ENCODE measurements around the gene ZNF691. TPM values are rescaled to one million over a fixed set of nuclear protein-coding genes. Genes with fewer than 3 reads are reported as not detected.

Gene ZNF691
- total RNA-seq, 6 donors from 2014 or later = 7.0 to 17.8 (median 9.4) TPM

GRCh38 chr1:42835422-42835821 is 11.0 kb upstream of the ZNF691 start:
- Histone ChIP-seq H3K4me3 (no peak overlapping the region), H3K27me3 (no peaks in the 10 kb centered on the region), H3K27ac (no peak overlapping the region), H3K36me3 (peaks cover 0 to 7% (median 2%) of the 10 kb centered on the region in 4 donors), H3K9me3 (no peaks in the 10 kb centered on the region), H3K4me1 (no peaks in the 10 kb centered on the region)
- 79 to 100% methylated on average over 2 of the region's 2 CpGs for WGBS, 2 donors
- no peak for TF ChIP-seq POLR2A (IDR thresholded peaks at IDR 0.05)
- TF ChIP-seq EP300 (IDR thresholded peaks at IDR 0.05) = no peak
- TF ChIP-seq, protein P1, sequence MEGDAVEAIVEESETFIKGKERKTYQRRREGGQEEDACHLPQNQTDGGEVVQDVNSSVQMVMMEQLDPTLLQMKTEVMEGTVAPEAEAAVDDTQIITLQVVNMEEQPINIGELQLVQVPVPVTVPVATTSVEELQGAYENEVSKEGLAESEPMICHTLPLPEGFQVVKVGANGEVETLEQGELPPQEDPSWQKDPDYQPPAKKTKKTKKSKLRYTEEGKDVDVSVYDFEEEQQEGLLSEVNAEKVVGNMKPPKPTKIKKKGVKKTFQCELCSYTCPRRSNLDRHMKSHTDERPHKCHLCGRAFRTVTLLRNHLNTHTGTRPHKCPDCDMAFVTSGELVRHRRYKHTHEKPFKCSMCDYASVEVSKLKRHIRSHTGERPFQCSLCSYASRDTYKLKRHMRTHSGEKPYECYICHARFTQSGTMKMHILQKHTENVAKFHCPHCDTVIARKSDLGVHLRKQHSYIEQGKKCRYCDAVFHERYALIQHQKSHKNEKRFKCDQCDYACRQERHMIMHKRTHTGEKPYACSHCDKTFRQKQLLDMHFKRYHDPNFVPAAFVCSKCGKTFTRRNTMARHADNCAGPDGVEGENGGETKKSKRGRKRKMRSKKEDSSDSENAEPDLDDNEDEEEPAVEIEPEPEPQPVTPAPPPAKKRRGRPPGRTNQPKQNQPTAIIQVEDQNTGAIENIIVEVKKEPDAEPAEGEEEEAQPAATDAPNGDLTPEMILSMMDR (IDR thresholded peaks at IDR 0.05) = no peak
- no peak for TF ChIP-seq POLR2AphosphoS5 (IDR thresholded peaks at IDR 0.05)
- ATAC-seq (ENCODE audit: low FRiP score in 2 of 2) = no peak
- DNase-seq = no peak

- Histone ChIP-seq H3K27ac (peak overlapping the region in 1 of 4 donors; percentile 19), H3K9me3 (no peaks in the 10 kb centered on the region), H3K27me3 (no peaks in the 10 kb centered on the region), H3K36me3 (peaks cover 0 to 3% (median 1%) of the 10 kb centered on the region in 4 donors), H3K4me1 (no peaks in the 10 kb centered on the region), H3K4me3 (no peak overlapping the region)
- WGBS, 2 donors = 58 to 60% methylated on average over 3 of the region's 3 CpGs
- TF ChIP-seq, protein P1 (IDR thresholded peaks at IDR 0.05) = no peak
- TF ChIP-seq POLR2AphosphoS5 (IDR thresholded peaks at IDR 0.05) (no peak), EP300 (IDR thresholded peaks at IDR 0.05) (no peak), POLR2A (IDR thresholded peaks at IDR 0.05) (no peak)
- no peak for DNase-seq
- ATAC-seq (ENCODE audit: low FRiP score in 2 of 2) = peak in 1 of 2 donors; percentile 53
Observed at GRCh38 chr1:42837709-42838108, 8.7 kb upstream of the ZNF691 start.

GRCh38 chr1:42838482-42839190 is 7.8 kb upstream of the ZNF691 start:
- whole genome bisulfite sequencing, 2 donors = 81 to 83% methylated on average over 7 of the region's 7 CpGs
- Histone ChIP-seq H3K9me3 (no peaks in the 10 kb centered on the region), H3K36me3 (peaks cover 0 to 9% (median 5%) of the 10 kb centered on the region in 4 donors), H3K27me3 (no peaks in the 10 kb centered on the region), H3K27ac (peak overlapping the region in 1 of 4 donors; percentile 19), H3K4me1 (no peaks in the 10 kb centered on the region), H3K4me3 (no peak overlapping the region)
- ATAC-seq (ENCODE audit: low FRiP score in 2 of 2) = peak in 1 of 2 donors; percentile 72
- DNase-seq = peak in 1 of 2 donors; percentile 33
- no peak for TF ChIP-seq POLR2AphosphoS5 (IDR thresholded peaks at IDR 0.05)
- TF ChIP-seq EP300 (IDR thresholded peaks at IDR 0.05) = no peak
- TF ChIP-seq POLR2A (IDR thresholded peaks at IDR 0.05) = no peak
- TF ChIP-seq, protein P1 (IDR thresholded peaks at IDR 0.05) = no peak

DNA sequence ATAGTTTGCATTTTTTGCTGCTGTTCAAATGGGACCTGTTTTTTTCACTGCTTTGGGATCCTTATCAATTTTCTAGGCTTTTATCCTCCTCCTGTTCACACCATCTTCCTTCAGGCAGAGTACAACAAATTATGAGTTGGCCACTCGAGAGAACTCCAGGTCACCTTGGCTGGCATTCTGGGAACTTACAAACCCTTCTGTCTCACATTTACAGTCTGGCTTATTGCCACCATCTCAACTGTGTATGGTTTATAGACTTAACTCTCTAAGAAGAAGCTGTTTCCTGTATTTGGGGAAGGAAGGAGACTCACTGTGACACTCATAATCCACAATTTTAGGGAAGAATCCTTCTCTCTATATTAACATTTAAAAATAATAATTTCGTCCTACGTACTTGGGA is 5.4 kb upstream of the ZNF691 start:
- Histone ChIP-seq H3K4me3 (no peak overlapping the region), H3K27me3 (no peaks in the 10 kb centered on the region), H3K4me1 (peaks cover 4 to 12% (median 5%) of the 10 kb centered on the region in 4 donors), H3K36me3 (peaks cover 0 to 9% (median 5%) of the 10 kb centered on the region in 4 donors), H3K27ac (no peak overlapping the region), H3K9me3 (no peaks in the 10 kb centered on the region)
- TF ChIP-seq, protein P1 (IDR thresholded peaks at IDR 0.05) = no peak
- TF ChIP-seq POLR2AphosphoS5 (IDR thresholded peaks at IDR 0.05) = no peak
- TF ChIP-seq EP300 (IDR thresholded peaks at IDR 0.05) = no peak
- no peak for TF ChIP-seq POLR2A (IDR thresholded peaks at IDR 0.05)
- ATAC-seq (ENCODE audit: low FRiP score in 2 of 2) (no peak), DNase-seq (no peak)
- 68 to 75% methylated on average over 3 of the region's 3 CpGs for WGBS, 2 donors
